ENCODE results near the gene PCSK2. TPM values are rescaled to one million over a fixed set of nuclear protein-coding genes. Genes with fewer than 3 reads are reported as not detected.

PCSK2 gene
- total RNA-seq, 2 experiments from 2014 or later: not detected

- H3K4me3 ChIP-seq (ENCODE audit: low read depth, low read length, poor library complexity, severe bottlenecking): no peak overlapping the region
- no peaks in the 10 kb centered on the region for H3K9me2 ChIP-seq (ENCODE audit: insufficient read depth, low read length)
- BruUV-seq (replicated peaks): no TSS peak
- CTCF ChIA-PET (ENCODE audit: unreplicated experiment): no interaction called here
- intact Hi-C loops (cut with micrococcal nuclease; ENCODE audit: unreplicated experiment): no loop called here
- no peak overlapping the region for H2AFZ ChIP-seq (ENCODE audit: low read length)
- H3K4me2 ChIP-seq (ENCODE audit: low read length): no peak overlapping the region
- POLR2A ChIA-PET: no interaction called here
- H4K20me1 ChIP-seq (ENCODE audit: insufficient read depth, low read length): no peaks in the 10 kb centered on the region
- no peaks in the 10 kb centered on the region for H3K9me3 ChIP-seq (ENCODE audit: low read length)
- TF ChIP-seq CTCF (conservative IDR thresholded peaks at IDR 0.05; ENCODE audit: low read length): no peak
- TF ChIP-seq EZH2phosphoT487 (IDR thresholded peaks at IDR 0.05; ENCODE audit: borderline replicate concordance, low read depth, low read length): no peak
- DNase-seq (ENCODE audit: low spot score): no peak
- H3K79me2 ChIP-seq (ENCODE audit: insufficient read depth, low read depth, low read length): no peaks in the 10 kb centered on the region
- no peak overlapping the region for H3K27ac ChIP-seq (ENCODE audit: low read depth, low read length, poor library complexity, severe bottlenecking)
- no peaks in the 10 kb centered on the region for H3K36me3 ChIP-seq (ENCODE audit: insufficient read depth, low read length)
- no peaks in the 10 kb centered on the region for H3K4me1 ChIP-seq (ENCODE audit: insufficient read depth, low read length, poor library complexity, severe bottlenecking)
Measured at GRCh38 chr20:17481661-17482060, 254.8 kb downstream of the PCSK2 start.

- DNase-seq (ENCODE audit: low spot score): no peak
- POLR2A ChIA-PET: interaction anchor here (0.7 kb wide), 3 partner anchors 14 to 216 kb away, joined by 3 to 4 read pairs (median 4); no protein-coding TSS in a partner anchor
- Histone ChIP-seq H3K4me2 (ENCODE audit: low read length) (no peak overlapping the region), H3K4me1 (ENCODE audit: insufficient read depth, low read length, poor library complexity, severe bottlenecking) (no peaks in the 10 kb centered on the region), H3K79me2 (ENCODE audit: insufficient read depth, low read depth, low read length) (no peaks in the 10 kb centered on the region), H3K36me3 (ENCODE audit: insufficient read depth, low read length) (no peaks in the 10 kb centered on the region), H3K9me2 (ENCODE audit: insufficient read depth, low read length) (no peaks in the 10 kb centered on the region), H2AFZ (ENCODE audit: low read length) (no peak overlapping the region), H3K27ac (ENCODE audit: low read depth, low read length, poor library complexity, severe bottlenecking) (no peak overlapping the region), H3K9me3 (ENCODE audit: low read length) (no peaks in the 10 kb centered on the region), H4K20me1 (ENCODE audit: insufficient read depth, low read length) (no peaks in the 10 kb centered on the region), H3K4me3 (ENCODE audit: low read depth, low read length, poor library complexity, severe bottlenecking) (no peak overlapping the region)
- intact Hi-C loops (cut with micrococcal nuclease; ENCODE audit: unreplicated experiment): no loop called here
- CTCF ChIA-PET (ENCODE audit: unreplicated experiment): no interaction called here
- no peak for TF ChIP-seq EZH2phosphoT487 (IDR thresholded peaks at IDR 0.05; ENCODE audit: borderline replicate concordance, low read depth, low read length)
- no peak for TF ChIP-seq CTCF (conservative IDR thresholded peaks at IDR 0.05; ENCODE audit: low read length)
- no TSS peak for BruUV-seq (replicated peaks)
Measured at GRCh38 chr20:17482536-17482935, 255.7 kb downstream of the PCSK2 start.

- POLR2A ChIA-PET: no interaction called here
- Histone ChIP-seq H4K20me1 (ENCODE audit: insufficient read depth, low read length) (no peaks in the 10 kb centered on the region), H3K9me3 (ENCODE audit: low read length) (no peaks in the 10 kb centered on the region), H3K9me2 (ENCODE audit: insufficient read depth, low read length) (no peaks in the 10 kb centered on the region), H3K36me3 (ENCODE audit: insufficient read depth, low read length) (no peaks in the 10 kb centered on the region), H3K4me2 (ENCODE audit: low read length) (no peak overlapping the region), H3K27ac (ENCODE audit: low read depth, low read length, poor library complexity, severe bottlenecking) (no peak overlapping the region), H3K4me3 (ENCODE audit: low read depth, low read length, poor library complexity, severe bottlenecking) (no peak overlapping the region), H3K79me2 (ENCODE audit: insufficient read depth, low read depth, low read length) (no peaks in the 10 kb centered on the region), H3K4me1 (ENCODE audit: insufficient read depth, low read length, poor library complexity, severe bottlenecking) (no peaks in the 10 kb centered on the region), H2AFZ (ENCODE audit: low read length) (no peak overlapping the region)
- BruUV-seq (replicated peaks): no TSS peak
- no peak for DNase-seq (ENCODE audit: low spot score)
- intact Hi-C loops (cut with micrococcal nuclease; ENCODE audit: unreplicated experiment): no loop called here
- TF ChIP-seq EZH2phosphoT487 (IDR thresholded peaks at IDR 0.05; ENCODE audit: borderline replicate concordance, low read depth, low read length): no peak
- no peak for TF ChIP-seq CTCF (conservative IDR thresholded peaks at IDR 0.05; ENCODE audit: low read length)
- CTCF ChIA-PET (ENCODE audit: unreplicated experiment): no interaction called here
Measured at GRCh38 chr20:17485017-17485416, 258.2 kb downstream of the PCSK2 start.
